IMR-90 (cell line): Measurements from ENCODE around the gene DENND1A. TPM values are rescaled to one million over a fixed set of nuclear protein-coding genes. Genes with fewer than 3 reads are reported as not detected.

Experiments used
- ATAC-seq: fragments of 200-7000 bp; cut with Tn5 transposase; 2 replicates; pipeline ENCODE4 v1.9.1; 2020; ENCODE audit warnings: low read depth, mild to moderate bottlenecking, moderate library complexity
- BruUV-seq: library from RNA; stranded (reverse); fragments of 400-500 nt; replicated peaks from 2 replicates; lab custom pipeline; 2021; lab: Mats Ljungman, UMichigan
- CTCF ChIA-PET: fragments of 300-600 bp; formaldehyde crosslinking; extraction: SDS; loops from one replicate; lab custom pipeline; 2021; ENCODE audit warnings: antibody characterized with exemption; lab: Yijun Ruan, JAX
- POLR2A ChIA-PET: fragments of 300-600 bp; sonication (Branson Sonifier 250); formaldehyde crosslinking; loops from one replicate; lab custom pipeline; 2022; ENCODE audit warnings: antibody characterized with exemption; ENCODE audit not compliant: unreplicated experiment; lab: Charles Lee
- DNase-seq: peaks from one replicate; pipeline ENCODE4 v3.0.0; 2013
- H2AFZ ChIP-seq: replicated peaks from 2 replicates; pipeline ENCODE3; 2013; ENCODE audit warnings: low read length, mild to moderate bottlenecking; ENCODE audit not compliant: poor library complexity
- H2AK5ac ChIP-seq: 2 replicates; pipeline ENCODE4 v1.6.1; 2013; ENCODE audit warnings: low read depth, low read length, inconsistent platforms
- H2AK9ac ChIP-seq: replicated peaks from 2 replicates; pipeline ENCODE3; 2013; ENCODE audit warnings: mild to moderate bottlenecking, low read depth, low read length, moderate library complexity; ENCODE audit not compliant: poor library complexity
- H2BK120ac ChIP-seq: 2 replicates; pipeline ENCODE4 v1.6.1; 2013; ENCODE audit warnings: low read depth, low read length, inconsistent platforms
- H2BK15ac ChIP-seq: 3 replicates; pipeline ENCODE4 v1.6.1; 2013; ENCODE audit warnings: low read depth, low read length, inconsistent platforms
- H2BK20ac ChIP-seq: 2 replicates; pipeline ENCODE4 v1.6.1; 2013; ENCODE audit warnings: low read depth, mild to moderate bottlenecking, inconsistent platforms, low read length, moderate library complexity
- H2BK5ac ChIP-seq: 2 replicates; pipeline ENCODE4 v1.6.1; 2013; ENCODE audit warnings: mild to moderate bottlenecking, low read depth, low read length, inconsistent platforms; ENCODE audit not compliant: poor library complexity, severe bottlenecking
- H3K14ac ChIP-seq: replicated peaks from 2 replicates; pipeline ENCODE4 v1.6.1; 2013; ENCODE audit warnings: low read depth, low read length, inconsistent platforms
- H3K18ac ChIP-seq: 2 replicates; pipeline ENCODE4 v1.6.1; 2013; ENCODE audit warnings: low read depth, low read length, control low read depth
- H3K23ac ChIP-seq: 2 replicates; pipeline ENCODE4 v1.6.1; 2013; ENCODE audit warnings: low read depth, low read length, inconsistent platforms
- H3K27ac ChIP-seq: 2 replicates; pipeline ENCODE4 v1.5.1; 2013; ENCODE audit warnings: mild to moderate bottlenecking, control low read depth, low read length; ENCODE audit not compliant: insufficient read depth
- H3K27me3 ChIP-seq: 2 replicates; pipeline ENCODE4 v1.6.1; 2013; ENCODE audit warnings: low read length; ENCODE audit not compliant: control insufficient read depth, insufficient read depth
- H3K36me3 ChIP-seq: 2 replicates; pipeline ENCODE4 v1.6.1; 2013; ENCODE audit warnings: low read length, mixed read lengths; ENCODE audit not compliant: control insufficient read depth, insufficient read depth
- H3K4ac ChIP-seq: 2 replicates; pipeline ENCODE4 v1.6.1; 2013; ENCODE audit warnings: low read depth, low read length, inconsistent platforms
- H3K4me1 ChIP-seq: 2 replicates; pipeline ENCODE4 v1.6.1; 2013; ENCODE audit warnings: low read length, mixed read lengths; ENCODE audit not compliant: control insufficient read depth, insufficient read depth
- H3K4me2 ChIP-seq: 2 replicates; pipeline ENCODE4 v1.6.1; 2013; ENCODE audit warnings: low read depth, mild to moderate bottlenecking, control low read depth, low read length, moderate library complexity
- H3K4me3 ChIP-seq: 2 replicates; pipeline ENCODE4 v1.5.1; 2013; ENCODE audit warnings: low read depth, mild to moderate bottlenecking, control low read depth, low read length, moderate library complexity; ENCODE audit not compliant: insufficient read depth
- H3K56ac ChIP-seq: 2 replicates; pipeline ENCODE4 v1.6.1; 2013; ENCODE audit warnings: low read length, inconsistent platforms; ENCODE audit not compliant: insufficient read depth; ENCODE audit errors: extremely low read depth
- H3K79me1 ChIP-seq, 2 experiments: 2 replicates each; pipeline ENCODE4 v1.6.1; 2013; ENCODE audit warnings: low read length in 2 of 2, inconsistent platforms in 1 of 2, low read depth in 1 of 2
- H3K9ac ChIP-seq: 2 replicates; pipeline ENCODE4 v1.6.1; 2013; ENCODE audit warnings: low read depth, low read length, control low read depth
- H3K9me1 ChIP-seq: 2 replicates; pipeline ENCODE4 v1.6.1; 2013; ENCODE audit warnings: low read length, inconsistent platforms; ENCODE audit not compliant: insufficient read depth
- H3K9me3 ChIP-seq: 2 replicates; pipeline ENCODE4 v1.6.1; 2013; ENCODE audit warnings: low read length; ENCODE audit not compliant: control insufficient read depth, insufficient read depth
- H4K20me1 ChIP-seq: 2 replicates; pipeline ENCODE4 v1.6.1; 2013; ENCODE audit warnings: low read length, inconsistent platforms; ENCODE audit not compliant: insufficient read depth
- H4K5ac ChIP-seq: 2 replicates; pipeline ENCODE4 v1.6.1; 2013; ENCODE audit warnings: mild to moderate bottlenecking, low read depth, low read length, control low read depth
- H4K8ac ChIP-seq, 2 experiments: 2 replicates each; pipeline ENCODE4 v1.6.1; 2013; ENCODE audit warnings: low read depth in 2 of 2, low read length in 2 of 2, control low read depth in 1 of 2, inconsistent platforms in 1 of 2
- H4K91ac ChIP-seq: 2 replicates; pipeline ENCODE4 v1.6.1; 2013; ENCODE audit warnings: low read depth, low read length, inconsistent platforms; ENCODE audit not compliant: insufficient read depth
- MXI1 ChIP-seq: IDR thresholded peaks from 2 replicates; pipeline ENCODE4 v1.6.1; 2012; ENCODE audit warnings: low read depth, mild to moderate bottlenecking, low read length, moderate library complexity, borderline replicate concordance
- RCOR1 ChIP-seq: IDR thresholded peaks from 2 replicates; pipeline ENCODE4 v1.6.1; 2012; ENCODE audit warnings: mild to moderate bottlenecking, low read length, improper control_type of control experiment; ENCODE audit not compliant: insufficient replicate concordance
- SMC3 ChIP-seq: fragments of 150-350 bp; IDR thresholded peaks from 2 replicates; pipeline ENCODE4 v1.6.1; 2016; ENCODE audit warnings: low read depth, mild to moderate bottlenecking, antibody characterized with exemption, low read length, moderate library complexity
- WGBS, 2 experiments: methylation state at CpG; one replicate each; pipeline versions ENCODE4 v1.1.5 to v1.1.7; 2013; ENCODE audit warnings: missing lambda C conversion rate in 2 of 2; ENCODE audit not compliant: insufficient read length in 1 of 2; ENCODE audit errors: extremely low coverage in 2 of 2; 5-methylcytosine and 5-hydroxymethylcytosine counted together
- dilution Hi-C: fragments of 300-500 bp; cut with HindIII; formaldehyde crosslinking; loops from one replicate; pipeline ENCODE4 v1.14.3; 2018; ENCODE audit warnings: low sequenced_read_pairs; ENCODE audit not compliant: unreplicated experiment
- in situ Hi-C: fragments of 300-500 bp; cut with MboI; formaldehyde crosslinking; loops from 3 replicates; pipeline ENCODE4 v1.14.3; 2019; ENCODE audit warnings: low sequenced_read_pairs, inconsistent platforms, mixed read lengths
- intact Hi-C: fragments of 100-400 bp; cut with micrococcal nuclease; formaldehyde crosslinking; loops from 2 replicates; pipeline ENCODE4 v1.10.0; 2022
- polyA plus RNA-seq, 3 experiments: library from polyadenylated mRNA; depleted of rRNA; stranded (reverse); fragments of >200 nt; gene quantifications; 2 replicates each; pipeline ENCODE4 v1.2.3, GENCODE V29; 2012; ENCODE audit warnings: low replicate concordance in 1 of 3
- total RNA-seq: library from RNA; depleted of rRNA; stranded (reverse); fragments of >200 nt; gene quantifications from 2 replicates; pipeline ENCODE4 v1.2.3, GENCODE V29; 2012

Gene DENND1A
- total and polyA plus RNA-seq, 2 of the 4 experiments (the other 2 are of a cell fraction): 21.4 to 27.6 TPM

DNA sequence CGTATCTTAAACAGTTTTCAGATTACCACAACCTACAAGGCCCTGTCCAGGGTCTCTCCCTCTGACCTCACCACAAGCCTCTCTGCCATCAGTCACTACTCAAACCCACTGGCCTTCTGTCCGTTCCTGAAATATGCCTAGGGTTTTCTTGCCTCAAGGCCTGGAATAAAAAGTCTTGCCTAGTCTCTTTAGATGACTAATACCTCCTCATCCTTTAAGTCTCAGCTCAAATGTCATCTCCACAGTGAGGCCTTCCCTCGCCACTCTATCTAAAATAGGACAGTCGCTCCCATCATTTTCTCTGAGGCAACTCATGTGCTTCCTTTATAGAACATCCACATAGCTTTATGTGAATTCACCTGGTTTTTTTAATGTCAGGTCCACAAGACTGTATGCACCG, 5.2 kb downstream of the DENND1A start:
- no peak overlapping the region for H3K27ac ChIP-seq
- no peak overlapping the region for H4K8ac ChIP-seq
- H3K23ac ChIP-seq: no peak overlapping the region
- H3K14ac ChIP-seq: no peak overlapping the region
- H4K20me1 ChIP-seq: peaks cover 35% of the 10 kb centered on the region; the same call in 1 of the 2 replicates
- no peak overlapping the region for H2AK5ac ChIP-seq
- no peak overlapping the region for H3K18ac ChIP-seq
- H3K79me1 ChIP-seq: peaks cover 34 to 53% of the 10 kb centered on the region in 2 experiments
- no peak overlapping the region for H3K9ac ChIP-seq
- intact Hi-C loops (loop anchor here (5.0 to 10.0 kb wide), 2 partner anchors 247 to 380 kb away; no protein-coding TSS in a partner anchor), in situ Hi-C loops (no loop called here), dilution Hi-C loops (no loop called here)
- H3K36me3 ChIP-seq: no peaks in the 10 kb centered on the region
- H3K4ac ChIP-seq: no peak overlapping the region
- no peaks in the 10 kb centered on the region for H3K9me3 ChIP-seq
- no peak overlapping the region for H3K4me3 ChIP-seq
- 100% methylated on average over 1 of the region's 5 CpGs; no CpG with 5 or more reads in 1 of the 2 experiments for WGBS, 2 experiments
- no peak for ATAC-seq
- CTCF ChIA-PET: no interaction called here
- POLR2A ChIA-PET: no interaction called here
- peaks cover 6% of the 10 kb centered on the region for H3K4me1 ChIP-seq
- no peak overlapping the region for H2AFZ ChIP-seq
- H2AK9ac ChIP-seq: no peak overlapping the region
- H2BK5ac ChIP-seq: no peak overlapping the region
- H3K9me1 ChIP-seq: peaks cover 16% of the 10 kb centered on the region; the same call in 1 of the 2 replicates
- no peak overlapping the region for H4K91ac ChIP-seq
- DNase-seq: no peak
- H2BK120ac ChIP-seq: no peak overlapping the region
- H2BK20ac ChIP-seq: no peak overlapping the region
- no peaks in the 10 kb centered on the region for H3K27me3 ChIP-seq
- H3K56ac ChIP-seq: no peak overlapping the region
- TF ChIP-seq SMC3 (no peak), MXI1 (no peak), RCOR1 (no peak)
- H2BK15ac ChIP-seq: no peak overlapping the region
- no TSS peak for BruUV-seq
- H4K5ac ChIP-seq: no peak overlapping the region
- no peak overlapping the region for H3K4me2 ChIP-seq
